ENCODE measurements around the gene FAM25C. TPM values are rescaled to one million over a fixed set of nuclear protein-coding genes. Genes with fewer than 3 reads are reported as not detected.
A peak's percentile ranks its signal among the peaks of the same experiment; 100 is the strongest.
"Not testable (repeated sequence)": the region's sequence is repeated elsewhere in the genome, so short reads cannot be mapped to it uniquely, and the experiment has no call there.

FAM25C gene
- total RNA-seq: not detected

DNA sequence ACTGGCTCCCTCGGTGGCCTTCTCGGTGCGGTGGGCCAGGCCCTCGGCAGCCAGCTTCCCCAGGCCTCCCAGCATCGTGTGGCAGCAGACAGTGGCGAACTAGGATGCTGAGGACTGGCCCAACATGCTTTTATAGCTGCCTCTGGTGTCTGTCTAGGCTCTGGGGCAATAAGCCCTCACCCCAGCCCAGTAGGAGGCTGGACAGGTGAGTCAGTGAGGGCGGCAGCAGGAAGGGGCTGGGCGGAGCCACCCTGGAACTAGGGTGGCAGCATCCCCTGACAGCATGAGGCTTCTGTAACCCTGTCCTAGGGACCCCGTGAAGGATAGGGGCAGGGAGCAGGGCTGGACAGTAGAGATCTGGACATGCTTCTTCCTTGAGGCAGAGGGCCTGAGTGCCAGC is at the start of gene FAM25C:
TSS of gene FAM25C (minus strand) at position 101 of the 400 bp plus-strand sequence. CDS start at position 75, 26 bp downstream.
- H3K36me3 ChIP-seq; intact Hi-C loops (cut with DNase I); H3K4me1 ChIP-seq (replicated peaks); H3K27ac ChIP-seq; DNase-seq (ENCODE audit: low spot score); H3K9me3 ChIP-seq; H3K27me3 ChIP-seq (replicated peaks; ENCODE audit: insufficient read depth); H3K4me3 ChIP-seq: not testable (repeated sequence)
- WGBS: 95% methylated on average over 4 of the region's 9 CpGs

DNA sequence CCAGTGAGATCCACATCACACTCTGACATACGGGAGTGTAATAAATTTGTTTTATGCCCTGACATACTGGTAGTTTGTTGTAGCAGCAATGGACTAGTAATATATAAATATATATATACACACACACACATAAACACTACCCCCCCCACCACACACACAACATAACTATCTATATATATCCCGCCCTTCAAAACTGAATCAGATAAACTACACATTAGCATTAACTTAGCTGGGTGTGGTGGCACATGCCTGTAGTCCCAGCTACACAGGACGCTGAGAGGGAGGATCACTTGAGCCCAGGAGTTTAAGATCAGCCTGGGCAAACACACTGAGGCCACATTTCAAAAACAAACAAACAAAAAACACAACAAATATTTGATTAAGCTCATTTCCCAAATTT is 45.0 kb upstream of the FAM25C start:
- intact Hi-C loops (cut with DNase I); H3K36me3 ChIP-seq; DNase-seq (ENCODE audit: low spot score); H3K4me3 ChIP-seq; H3K9me3 ChIP-seq; H3K27ac ChIP-seq; H3K4me1 ChIP-seq (replicated peaks); H3K27me3 ChIP-seq (replicated peaks; ENCODE audit: insufficient read depth): not testable (repeated sequence)
- 83% methylated on average over 3 of the region's 3 CpGs for WGBS

DNA sequence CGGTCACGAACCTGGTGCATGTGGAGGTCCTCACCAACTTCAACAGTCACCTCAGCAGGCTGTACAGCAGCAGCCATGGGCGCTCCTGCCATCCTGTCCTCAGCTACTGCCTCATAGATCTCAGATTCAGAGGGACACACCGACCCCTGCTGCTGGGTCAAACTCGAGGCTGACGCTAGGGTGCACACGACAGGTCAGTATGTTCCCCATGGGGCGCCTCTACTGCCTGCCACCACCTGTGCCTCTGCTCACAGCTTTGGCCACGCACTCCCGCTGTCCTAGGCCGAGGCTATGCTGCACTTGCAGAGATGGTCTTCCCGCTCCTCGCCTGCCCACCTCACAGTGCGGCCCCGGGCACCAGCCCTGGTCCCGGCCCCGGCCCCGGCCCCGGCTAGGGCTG is 31.8 kb upstream of the FAM25C start:
- intact Hi-C loops (cut with DNase I); H3K9me3 ChIP-seq; H3K27ac ChIP-seq; H3K27me3 ChIP-seq (replicated peaks; ENCODE audit: insufficient read depth); H3K4me3 ChIP-seq; H3K4me1 ChIP-seq (replicated peaks); DNase-seq (ENCODE audit: low spot score); H3K36me3 ChIP-seq: not testable (repeated sequence)
- 87% methylated on average over 4 of the region's 19 CpGs for WGBS

DNA sequence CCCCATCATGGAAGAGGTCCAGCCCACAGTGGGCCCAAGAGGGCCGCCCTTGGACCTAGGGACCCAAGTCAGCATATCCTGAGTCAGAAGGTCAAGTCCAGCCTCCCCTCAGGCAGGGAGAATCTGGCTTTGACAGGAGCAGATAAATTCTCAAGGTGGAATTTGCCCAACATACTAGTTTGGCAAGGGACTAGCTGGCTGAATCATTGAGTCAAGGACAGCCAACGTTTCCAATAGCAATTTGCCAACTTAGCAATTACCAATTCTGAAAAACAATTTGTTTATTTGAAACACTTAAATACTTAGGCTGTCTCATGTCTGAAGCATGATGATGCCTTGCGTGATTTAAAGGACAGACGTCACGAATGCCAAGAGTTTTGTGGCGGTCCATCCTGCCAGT is 2.7 kb upstream of the FAM25C start:
- H3K27me3 ChIP-seq (replicated peaks; ENCODE audit: insufficient read depth); H3K4me3 ChIP-seq; DNase-seq (ENCODE audit: low spot score); intact Hi-C loops (cut with DNase I); H3K9me3 ChIP-seq; H3K36me3 ChIP-seq; H3K4me1 ChIP-seq (replicated peaks); H3K27ac ChIP-seq: not testable (repeated sequence)
- WGBS: 33% methylated on average over 1 of the region's 6 CpGs

DNA sequence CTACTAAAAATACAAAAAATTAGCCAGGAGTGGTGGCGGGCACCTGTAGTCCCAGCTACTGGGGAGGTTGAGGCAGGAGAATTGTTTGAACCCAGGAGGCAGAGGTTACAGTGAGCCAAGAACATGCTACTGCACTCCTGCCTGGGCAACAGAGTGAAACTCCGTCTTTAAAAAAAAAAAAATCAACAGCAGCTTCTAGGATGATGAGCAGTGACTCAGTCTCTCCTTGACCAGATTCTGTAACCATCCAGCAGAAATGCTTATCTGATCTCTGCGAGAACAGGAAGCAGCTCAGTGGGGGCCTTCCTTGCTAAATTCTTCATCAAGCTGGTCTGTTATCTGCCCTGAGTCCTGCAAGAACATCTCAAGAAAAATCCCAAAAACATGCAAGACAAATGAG is 5.5 kb downstream of the FAM25C start:
- no CpG with 5 or more reads among the region's 3 CpGs for WGBS

DNA sequence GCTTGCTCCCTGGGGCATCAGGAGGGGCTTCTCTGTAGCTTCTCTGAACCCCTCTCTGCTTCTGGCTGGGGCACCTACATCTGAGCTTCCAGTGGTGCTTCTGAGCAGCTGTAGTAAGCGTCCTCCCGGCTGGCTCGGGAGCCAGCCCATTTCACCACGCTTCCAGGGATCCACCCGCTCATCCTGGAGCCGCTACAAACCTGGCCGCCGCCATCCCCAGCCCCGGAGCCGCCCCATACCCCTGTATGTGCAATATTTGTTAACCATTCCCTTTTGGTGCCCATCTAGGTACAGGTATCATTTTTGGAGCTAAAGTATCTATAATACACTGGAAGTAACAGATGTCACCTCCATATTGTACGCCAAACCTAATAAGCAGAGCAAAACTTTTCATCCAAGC is 7.0 kb downstream of the FAM25C start:
- H3K9me3 ChIP-seq; DNase-seq (ENCODE audit: low spot score); H3K4me1 ChIP-seq (replicated peaks); H3K27me3 ChIP-seq (replicated peaks; ENCODE audit: insufficient read depth); H3K4me3 ChIP-seq; H3K27ac ChIP-seq; H3K36me3 ChIP-seq; intact Hi-C loops (cut with DNase I): not testable (repeated sequence)
- 94% methylated on average over 11 of the region's 11 CpGs for WGBS

More for the DNA sequence above, 5.5 kb downstream of the FAM25C start:
- H3K4me3 ChIP-seq; H3K36me3 ChIP-seq; H3K9me3 ChIP-seq; H3K27ac ChIP-seq; H3K27me3 ChIP-seq (replicated peaks; ENCODE audit: insufficient read depth); intact Hi-C loops (cut with DNase I); H3K4me1 ChIP-seq (replicated peaks); DNase-seq (ENCODE audit: low spot score): not testable (repeated sequence)

DNA sequence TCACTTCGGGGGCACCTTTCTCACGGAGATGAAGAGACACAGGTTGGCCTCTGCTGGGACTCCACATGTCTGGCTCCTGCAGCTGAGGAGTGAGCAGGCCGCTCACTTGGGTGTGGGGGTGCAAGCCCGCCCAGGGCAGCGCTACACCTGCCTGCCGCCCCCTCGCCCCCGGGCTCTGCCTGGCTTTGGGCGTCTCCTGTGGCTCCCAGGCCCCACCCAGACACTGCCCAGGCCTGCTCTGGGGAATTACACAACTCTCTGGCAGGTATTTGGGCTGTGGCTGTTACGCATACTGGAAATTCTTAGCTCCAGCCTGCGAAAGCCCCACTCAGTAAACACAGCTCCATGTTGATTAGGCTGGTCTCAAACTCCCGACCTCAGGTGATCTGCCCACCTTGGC is 7.9 kb downstream of the FAM25C start:
- intact Hi-C loops (cut with DNase I); H3K36me3 ChIP-seq; H3K4me1 ChIP-seq (replicated peaks); H3K27me3 ChIP-seq (replicated peaks; ENCODE audit: insufficient read depth); H3K4me3 ChIP-seq; H3K9me3 ChIP-seq; H3K27ac ChIP-seq: not testable (repeated sequence)
- DNase-seq (ENCODE audit: low spot score): peak; percentile 55
- TF ChIP-seq POLR2AphosphoS5 (IDR thresholded peaks at IDR 0.05) (peak; percentile 44), POLR2A (IDR thresholded peaks at IDR 0.05) (peak; percentile 40)
- 34% methylated on average over 10 of the region's 12 CpGs for whole genome bisulfite sequencing

DNA sequence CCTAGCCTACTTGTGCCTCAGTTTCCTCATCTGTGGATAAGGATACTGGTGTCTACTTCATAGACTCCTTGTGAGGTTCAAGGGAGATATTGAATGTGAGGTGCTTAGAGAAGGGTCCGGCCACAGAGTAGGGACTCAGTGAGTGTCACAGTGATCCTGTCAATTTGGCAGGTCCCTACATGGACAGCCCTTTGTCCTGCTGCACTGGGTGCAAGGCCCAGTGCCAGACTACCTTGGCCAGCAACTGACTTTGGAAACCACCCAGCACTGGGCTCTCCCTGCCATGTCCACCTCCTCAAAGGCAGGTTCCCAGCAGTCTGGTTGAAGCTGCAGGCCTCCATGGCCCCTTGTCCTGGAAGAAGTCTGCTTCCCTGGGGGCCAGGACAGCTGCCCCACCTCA is 9.5 kb downstream of the FAM25C start:
- DNase-seq (ENCODE audit: low spot score); H3K9me3 ChIP-seq; H3K4me3 ChIP-seq; H3K36me3 ChIP-seq; H3K27me3 ChIP-seq (replicated peaks; ENCODE audit: insufficient read depth); intact Hi-C loops (cut with DNase I); H3K4me1 ChIP-seq (replicated peaks); H3K27ac ChIP-seq: not testable (repeated sequence)
- no CpG with 5 or more reads among the region's 1 CpG for WGBS

DNA sequence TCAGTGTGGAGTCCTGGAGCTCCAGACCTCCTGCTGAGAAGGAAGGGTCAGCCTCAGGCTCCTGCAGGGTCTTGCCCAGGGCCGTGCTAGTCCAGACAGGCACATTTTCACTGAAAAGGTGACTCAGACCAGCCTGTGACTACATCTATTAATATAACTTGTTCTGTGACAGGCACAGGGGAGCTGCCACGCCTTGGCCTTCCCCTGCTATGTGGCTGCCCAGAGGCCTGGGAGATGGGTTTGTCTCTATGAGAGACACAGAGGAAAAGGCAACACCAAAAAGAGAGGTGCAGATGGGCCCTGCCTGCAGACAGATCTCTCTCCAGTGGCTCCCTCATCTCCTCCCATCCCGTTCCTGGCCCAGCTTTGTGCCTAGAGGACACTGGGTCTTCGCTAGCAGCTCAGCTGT is 10.0 kb downstream of the FAM25C start:
- WGBS: no CpG with 5 or more reads among the region's 4 CpGs
- H3K27ac ChIP-seq; intact Hi-C loops (cut with DNase I); H3K27me3 ChIP-seq (replicated peaks; ENCODE audit: insufficient read depth); H3K4me3 ChIP-seq; H3K4me1 ChIP-seq (replicated peaks); H3K9me3 ChIP-seq; H3K36me3 ChIP-seq; DNase-seq (ENCODE audit: low spot score): not testable (repeated sequence)

DNA sequence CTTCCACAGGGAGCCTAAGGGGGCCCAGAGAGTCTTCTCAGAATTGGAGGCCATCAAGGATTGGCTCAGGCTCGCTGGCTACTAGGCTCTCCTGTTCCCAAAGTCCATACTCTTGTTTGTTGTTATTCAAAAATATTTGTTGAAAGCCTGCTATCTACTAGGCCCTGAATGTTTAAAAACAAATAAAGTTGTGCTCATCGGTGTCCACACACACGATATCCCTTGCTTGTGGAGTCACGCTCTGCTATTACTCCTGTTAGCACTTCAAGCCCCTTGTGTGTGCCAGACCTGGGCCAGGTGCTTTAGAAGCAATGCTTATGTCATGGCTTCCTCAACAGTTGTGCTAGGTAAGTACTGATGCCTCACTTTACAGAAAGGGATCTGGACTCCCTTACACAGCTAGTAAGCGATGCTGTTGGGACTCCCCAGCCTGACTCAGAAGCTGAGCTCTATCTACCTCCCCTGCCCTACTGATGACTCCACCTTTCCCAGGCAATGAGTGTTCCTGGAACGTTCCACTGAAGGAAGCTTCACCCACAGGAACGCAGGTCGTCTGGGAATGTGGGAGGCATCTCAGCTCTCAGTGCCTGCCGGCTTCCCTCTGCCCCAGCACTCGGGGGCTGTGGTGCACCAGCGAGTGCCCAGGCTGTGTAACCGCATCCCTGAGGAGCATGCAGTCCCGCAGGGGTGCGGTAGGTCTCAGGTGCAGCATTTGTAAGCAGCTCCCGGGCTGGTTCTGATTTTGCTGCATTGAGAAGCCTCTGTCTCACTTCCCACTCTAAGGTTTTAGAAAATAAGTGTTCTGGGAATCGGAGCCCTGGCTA is 10.7 kb downstream of the FAM25C start:
- H3K36me3 ChIP-seq; H3K4me1 ChIP-seq (replicated peaks); H3K9me3 ChIP-seq; H3K4me3 ChIP-seq; H3K27me3 ChIP-seq (replicated peaks; ENCODE audit: insufficient read depth); DNase-seq (ENCODE audit: low spot score); intact Hi-C loops (cut with DNase I); H3K27ac ChIP-seq: not testable (repeated sequence)
- 90% methylated on average over 7 of the region's 16 CpGs for WGBS

DNA sequence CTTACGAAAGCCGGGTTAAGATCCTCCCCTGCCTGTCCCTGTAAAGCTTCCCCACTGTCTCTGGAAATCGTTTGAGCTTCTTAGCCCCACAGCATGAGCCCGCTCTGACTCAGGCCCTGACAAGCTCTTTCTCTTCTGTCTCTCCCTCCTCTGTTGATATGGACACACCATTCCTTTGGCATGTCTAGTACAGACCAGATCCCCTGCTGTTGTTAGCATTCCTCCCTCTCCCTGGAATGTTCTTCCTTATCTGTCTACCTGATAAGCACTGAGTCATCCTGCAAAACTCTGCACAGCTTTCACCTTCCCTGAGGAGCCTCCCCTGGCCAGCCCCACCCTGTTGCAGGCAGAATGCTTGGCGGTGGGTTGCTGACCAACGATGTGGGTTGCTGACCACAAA is 11.6 kb downstream of the FAM25C start:
- WGBS: no CpG with 5 or more reads among the region's 6 CpGs
- H3K27me3 ChIP-seq (replicated peaks; ENCODE audit: insufficient read depth); DNase-seq (ENCODE audit: low spot score); H3K9me3 ChIP-seq; intact Hi-C loops (cut with DNase I); H3K36me3 ChIP-seq; H3K27ac ChIP-seq; H3K4me1 ChIP-seq (replicated peaks); H3K4me3 ChIP-seq: not testable (repeated sequence)

DNA sequence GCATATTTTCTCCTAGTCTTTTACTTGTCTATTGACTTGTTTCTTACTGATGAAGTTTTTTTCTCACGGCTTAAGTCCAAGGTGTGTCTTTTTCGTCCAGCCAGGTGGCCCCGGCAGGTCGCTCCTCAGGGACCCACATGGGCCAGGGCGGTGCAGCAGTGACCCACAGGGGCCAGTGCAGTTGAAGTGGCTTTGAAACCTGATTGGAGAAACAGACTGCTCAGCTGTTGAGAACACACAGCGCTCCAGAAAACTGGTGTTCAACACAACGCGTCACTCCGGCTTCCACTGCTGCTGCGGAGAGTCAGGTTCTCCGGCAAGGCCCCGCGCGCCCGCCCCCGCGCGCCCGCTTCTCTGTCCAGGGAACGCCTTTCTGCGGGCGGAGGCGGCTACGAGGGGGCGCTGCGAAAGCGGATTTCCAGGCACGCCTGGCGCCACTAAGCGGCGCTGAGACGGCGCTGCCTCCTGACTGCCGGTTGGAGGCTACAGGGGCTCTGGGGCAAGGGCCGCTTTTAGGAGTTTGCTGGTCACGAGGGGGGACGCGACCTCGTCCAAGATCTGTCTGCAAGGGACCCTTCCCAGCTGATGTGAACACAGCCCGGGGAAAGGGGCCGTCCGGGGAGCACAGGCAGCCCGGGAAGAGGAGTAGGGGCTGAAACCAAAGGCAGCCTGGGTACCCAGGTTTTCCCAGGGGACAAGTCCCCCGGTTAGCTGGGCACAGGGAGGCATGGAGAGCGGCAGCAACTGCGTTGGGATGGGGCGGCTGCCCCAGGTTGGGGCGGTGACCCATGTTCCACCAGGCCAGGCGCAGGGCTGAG is 13.0 kb downstream of the FAM25C start:
- H3K36me3 ChIP-seq; H3K4me3 ChIP-seq; H3K9me3 ChIP-seq; H3K27ac ChIP-seq; DNase-seq (ENCODE audit: low spot score); intact Hi-C loops (cut with DNase I); H3K4me1 ChIP-seq (replicated peaks); H3K27me3 ChIP-seq (replicated peaks; ENCODE audit: insufficient read depth): not testable (repeated sequence)
- WGBS: 8% methylated on average over 14 of the region's 49 CpGs
